Measurements from ENCODE around the gene COPS7B.

DNA sequence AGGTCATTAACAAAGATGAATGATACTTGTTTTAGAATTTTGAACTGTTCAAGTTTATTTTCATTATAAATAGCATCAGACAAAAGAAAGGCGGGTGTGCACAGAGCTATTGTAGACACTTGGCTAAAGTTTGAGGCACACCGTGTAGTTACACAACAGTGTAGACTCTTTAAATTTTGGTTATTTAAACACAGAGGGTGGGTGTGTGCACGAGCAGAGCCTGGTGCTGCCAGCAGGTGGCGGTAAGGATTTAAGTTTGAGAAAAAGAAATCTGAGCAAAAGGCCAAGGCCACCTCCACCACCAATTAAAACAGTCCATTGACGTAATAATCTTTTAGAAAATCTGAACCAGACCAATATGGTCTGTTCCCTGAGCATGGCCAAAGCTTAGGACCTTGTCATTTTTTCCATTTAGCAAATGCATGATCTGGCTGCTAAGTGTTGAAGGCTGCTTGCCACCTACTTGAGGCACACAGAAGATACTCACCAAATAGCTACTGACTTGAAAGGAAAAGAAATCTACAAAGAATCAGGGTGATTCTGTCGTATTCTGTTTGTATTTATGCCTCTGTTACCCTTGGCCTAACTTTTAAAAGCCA is 14.3 kb downstream of the COPS7B start:
- TF ChIP-seq, protein P1, sequence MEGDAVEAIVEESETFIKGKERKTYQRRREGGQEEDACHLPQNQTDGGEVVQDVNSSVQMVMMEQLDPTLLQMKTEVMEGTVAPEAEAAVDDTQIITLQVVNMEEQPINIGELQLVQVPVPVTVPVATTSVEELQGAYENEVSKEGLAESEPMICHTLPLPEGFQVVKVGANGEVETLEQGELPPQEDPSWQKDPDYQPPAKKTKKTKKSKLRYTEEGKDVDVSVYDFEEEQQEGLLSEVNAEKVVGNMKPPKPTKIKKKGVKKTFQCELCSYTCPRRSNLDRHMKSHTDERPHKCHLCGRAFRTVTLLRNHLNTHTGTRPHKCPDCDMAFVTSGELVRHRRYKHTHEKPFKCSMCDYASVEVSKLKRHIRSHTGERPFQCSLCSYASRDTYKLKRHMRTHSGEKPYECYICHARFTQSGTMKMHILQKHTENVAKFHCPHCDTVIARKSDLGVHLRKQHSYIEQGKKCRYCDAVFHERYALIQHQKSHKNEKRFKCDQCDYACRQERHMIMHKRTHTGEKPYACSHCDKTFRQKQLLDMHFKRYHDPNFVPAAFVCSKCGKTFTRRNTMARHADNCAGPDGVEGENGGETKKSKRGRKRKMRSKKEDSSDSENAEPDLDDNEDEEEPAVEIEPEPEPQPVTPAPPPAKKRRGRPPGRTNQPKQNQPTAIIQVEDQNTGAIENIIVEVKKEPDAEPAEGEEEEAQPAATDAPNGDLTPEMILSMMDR (IDR thresholded peaks at IDR 0.05; ENCODE audit: low read depth, low read length, poor library complexity, severe bottlenecking), result peak; percentile 87
- no peak for TF ChIP-seq EZH2phosphoT487 (IDR thresholded peaks at IDR 0.05; ENCODE audit: borderline replicate concordance, low read length)
